ENCODE data around the gene CCT5.
"Not testable (repeated sequence)": the region's sequence is repeated elsewhere in the genome, so short reads cannot be mapped to it uniquely, and the experiment has no call there.

The CCT5 gene

GRCh38 chr5:10301842-10302610, 51.9 kb downstream of the CCT5 start:
- DNase-seq (ENCODE audit: low read depth), result no peak

- no peak for DNase-seq (ENCODE audit: low read depth)
Measured at GRCh38 chr5:10303201-10303600, 53.1 kb downstream of the CCT5 start.

- no peak for DNase-seq (ENCODE audit: low read depth)
Measured at GRCh38 chr5:10303699-10304170, 53.7 kb downstream of the CCT5 start.

GRCh38 chr5:10304932-10305331, 54.9 kb downstream of the CCT5 start:
- no peak for DNase-seq (ENCODE audit: low read depth)

- no peak for DNase-seq (ENCODE audit: low read depth)
Measured at GRCh38 chr5:10306114-10306513, 56.0 kb downstream of the CCT5 start.

- no peak for DNase-seq (ENCODE audit: low read depth)
Measured at GRCh38 chr5:10306806-10307205, 56.7 kb downstream of the CCT5 start.

GRCh38 chr5:10307206-10308148, 57.4 kb downstream of the CCT5 start, which contains the start of gene CMBL:
Gene CMBL (minus strand): TSS chr5:10307902. CDS start chr5:10290762, 17,140 bp downstream.
- no peak for DNase-seq (ENCODE audit: low read depth)

GRCh38 chr5:10308844-10309243, 58.8 kb downstream of the CCT5 start:
- DNase-seq (ENCODE audit: low read depth), result no peak

GRCh38 chr5:10310066-10310779, 60.1 kb downstream of the CCT5 start:
- DNase-seq (ENCODE audit: low read depth), result no peak

GRCh38 chr5:10310835-10311570, 60.9 kb downstream of the CCT5 start:
- DNase-seq (ENCODE audit: low read depth), result not testable (repeated sequence)

- no peak for DNase-seq (ENCODE audit: low read depth)
Measured at GRCh38 chr5:10311595-10312425, 61.7 kb downstream of the CCT5 start.

- no peak for DNase-seq (ENCODE audit: low read depth)
Measured at GRCh38 chr5:10315201-10315600, 65.1 kb downstream of the CCT5 start.

Measured in T-helper 22 cell (primary cell).